ENCODE measurements around the gene FHIP1B.

DNA sequence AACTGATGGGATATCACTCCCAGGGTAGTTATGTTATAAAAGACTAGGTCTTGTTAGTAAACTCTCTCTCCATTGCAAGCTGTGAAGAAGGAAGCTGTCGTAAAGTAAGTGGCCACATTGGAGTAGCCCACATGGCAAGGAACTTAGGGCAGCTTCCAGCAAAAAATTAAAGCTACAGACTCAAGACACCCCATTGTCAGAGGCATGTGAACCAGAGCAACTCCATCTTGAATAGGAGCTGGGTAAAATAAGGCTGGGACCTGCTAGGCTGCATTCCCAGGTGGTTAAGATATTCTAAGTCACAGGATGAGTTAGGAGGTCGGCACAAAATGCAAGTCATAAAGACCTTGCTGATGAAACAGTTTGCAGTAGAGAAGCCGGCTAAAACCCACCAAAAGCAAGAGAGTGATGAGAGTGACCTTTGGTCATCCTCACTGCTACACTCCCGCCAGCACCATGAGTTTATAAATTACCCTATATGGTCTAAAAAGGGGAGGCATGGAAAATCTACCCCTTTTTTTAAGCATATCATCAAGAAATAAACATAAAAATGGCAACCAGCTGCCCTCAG, 49.1 kb upstream of the FHIP1B start:
- TF ChIP-seq, protein P1, sequence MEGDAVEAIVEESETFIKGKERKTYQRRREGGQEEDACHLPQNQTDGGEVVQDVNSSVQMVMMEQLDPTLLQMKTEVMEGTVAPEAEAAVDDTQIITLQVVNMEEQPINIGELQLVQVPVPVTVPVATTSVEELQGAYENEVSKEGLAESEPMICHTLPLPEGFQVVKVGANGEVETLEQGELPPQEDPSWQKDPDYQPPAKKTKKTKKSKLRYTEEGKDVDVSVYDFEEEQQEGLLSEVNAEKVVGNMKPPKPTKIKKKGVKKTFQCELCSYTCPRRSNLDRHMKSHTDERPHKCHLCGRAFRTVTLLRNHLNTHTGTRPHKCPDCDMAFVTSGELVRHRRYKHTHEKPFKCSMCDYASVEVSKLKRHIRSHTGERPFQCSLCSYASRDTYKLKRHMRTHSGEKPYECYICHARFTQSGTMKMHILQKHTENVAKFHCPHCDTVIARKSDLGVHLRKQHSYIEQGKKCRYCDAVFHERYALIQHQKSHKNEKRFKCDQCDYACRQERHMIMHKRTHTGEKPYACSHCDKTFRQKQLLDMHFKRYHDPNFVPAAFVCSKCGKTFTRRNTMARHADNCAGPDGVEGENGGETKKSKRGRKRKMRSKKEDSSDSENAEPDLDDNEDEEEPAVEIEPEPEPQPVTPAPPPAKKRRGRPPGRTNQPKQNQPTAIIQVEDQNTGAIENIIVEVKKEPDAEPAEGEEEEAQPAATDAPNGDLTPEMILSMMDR (IDR thresholded peaks at IDR 0.05) = no peak
- no peak for TF ChIP-seq SIN3A (IDR thresholded peaks at IDR 0.05; ENCODE audit: borderline replicate concordance, insufficient read depth, low read depth, low read length)

Data from Panc1 (cell line).